Right lobe of liver (tissue), 4 donors: ENCODE results near the gene TAS1R3.

Source experiments
- CTCF ChIP-seq, 4 donors: fragments of 200-600 bp in 3 of 4; fragments of 450-650 bp in 1 of 4; IDR thresholded peaks; one replicate each; pipeline versions ENCODE4 v1.5.1 to v1.8.0; 2016 to 2022; ENCODE audit warnings: antibody characterized with exemption in 4 of 4, mild to moderate bottlenecking in 2 of 4
- POLR2A ChIP-seq: fragments of 450-650 bp; IDR thresholded peaks from one replicate; pipeline ENCODE4 v1.6.1; 2017; ENCODE audit warnings: antibody characterized with exemption, mild to moderate bottlenecking
- donor health status: DM: no; HTN: no; CAD: no.
- donor health status: DM: no; HTN: no; CAD: no.
- donor health status: DM: no; HTN: yes; CAD: no.

GRCh38 chr1:1371746-1372711, 40.9 kb downstream of the TAS1R3 start:
- TF ChIP-seq POLR2A (no peak), CTCF (IDR thresholded peaks at IDR 0.05) (peak; percentile 76 to 97 (median 96))
